SK-N-MC (cell line): ENCODE results near the gene CELSR3.

ENCODE experiments used
- EZH2 ChIP-seq: fragments of 200-600 bp; sonication (generic); IDR thresholded peaks from one replicate; pipeline ENCODE4 v1.6.1; 2017; ENCODE audit warnings: antibody characterized with exemption
- FOXP2 ChIP-seq: optimal IDR thresholded peaks from 2 replicates; pipeline ENCODE3; 2011; ENCODE audit warnings: mild to moderate bottlenecking, moderate library complexity; ENCODE audit not compliant: insufficient read depth; ENCODE audit errors: extremely low read length, control extremely low read depth
- POLR2AphosphoS5 ChIP-seq: IDR thresholded peaks from 2 replicates; pipeline ENCODE4 v1.6.1; 2012; ENCODE audit warnings: mild to moderate bottlenecking, low read depth, low read length, borderline replicate concordance

DNA sequence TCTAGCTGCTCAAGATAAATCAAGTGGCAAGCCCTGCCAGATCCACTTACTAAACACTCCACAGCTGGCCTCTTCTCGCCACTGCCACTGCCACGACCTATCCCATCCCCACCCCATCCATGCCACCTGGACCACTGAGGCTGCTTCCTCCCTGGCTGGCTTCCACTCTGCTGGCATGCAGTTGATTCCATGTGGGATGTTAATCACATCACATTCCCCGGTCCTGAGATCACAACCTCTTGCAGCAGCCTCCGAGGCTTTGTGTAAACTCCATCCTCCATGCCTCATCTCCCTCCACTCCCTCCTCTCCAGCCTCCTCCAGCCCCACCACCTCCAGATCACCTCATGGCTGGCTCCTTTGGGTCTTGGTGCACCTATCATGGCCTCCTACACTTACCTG lies 15.4 kb upstream of the CELSR3 start:
- TF ChIP-seq POLR2AphosphoS5 = no peak
- TF ChIP-seq FOXP2 = no peak
- TF ChIP-seq EZH2 = no peak
